Gastrocnemius medialis (tissue), 4 donors: ENCODE results near the gene UNC119.

Experiments used
- POLR2A ChIP-seq, 2 donors: fragments of 450-650 bp; IDR thresholded peaks; one replicate each; pipeline ENCODE4 v1.6.1; 2017; ENCODE audit warnings: antibody characterized with exemption in 2 of 2, mild to moderate bottlenecking in 2 of 2, moderate library complexity in 2 of 2
- TF ChIP-seq, protein P1 (sequence below), 5 experiments: fragments of 450-650 bp in 3 of 5; fragments of 200-600 bp in 2 of 5; sonication (generic) in 2 of 5; IDR thresholded peaks in 4 of 5; conservative IDR thresholded peaks in 1 of 5; 1 replicate in 4 of 5; 2 replicates in 1 of 5; pipeline ENCODE4 v1.5.1; 2016 to 2019; ENCODE audit warnings: antibody characterized with exemption in 5 of 5, mild to moderate bottlenecking in 3 of 5, moderate library complexity in 3 of 5

DNA sequence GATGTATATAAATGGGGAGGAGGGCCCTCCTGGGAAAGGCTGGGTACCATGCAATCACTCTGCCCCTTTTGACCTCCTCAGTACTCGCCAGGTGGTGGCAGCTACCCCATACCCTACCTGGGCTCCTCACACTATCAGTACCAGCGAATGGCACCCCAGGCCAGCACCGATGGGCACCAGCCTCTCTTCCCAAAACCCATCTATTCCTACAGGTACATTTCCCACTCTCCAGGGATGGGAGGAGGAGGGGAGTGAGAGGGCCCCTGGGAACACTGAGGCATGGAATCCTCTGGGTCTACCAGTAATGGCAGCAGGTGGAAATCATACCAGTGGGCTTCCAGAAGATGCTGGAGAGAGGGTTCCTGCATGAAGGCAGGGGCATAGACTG lies 23.4 kb downstream of the UNC119 start:
- TF ChIP-seq POLR2A (IDR thresholded peaks at IDR 0.05), result no peak
- TF ChIP-seq, protein P1, sequence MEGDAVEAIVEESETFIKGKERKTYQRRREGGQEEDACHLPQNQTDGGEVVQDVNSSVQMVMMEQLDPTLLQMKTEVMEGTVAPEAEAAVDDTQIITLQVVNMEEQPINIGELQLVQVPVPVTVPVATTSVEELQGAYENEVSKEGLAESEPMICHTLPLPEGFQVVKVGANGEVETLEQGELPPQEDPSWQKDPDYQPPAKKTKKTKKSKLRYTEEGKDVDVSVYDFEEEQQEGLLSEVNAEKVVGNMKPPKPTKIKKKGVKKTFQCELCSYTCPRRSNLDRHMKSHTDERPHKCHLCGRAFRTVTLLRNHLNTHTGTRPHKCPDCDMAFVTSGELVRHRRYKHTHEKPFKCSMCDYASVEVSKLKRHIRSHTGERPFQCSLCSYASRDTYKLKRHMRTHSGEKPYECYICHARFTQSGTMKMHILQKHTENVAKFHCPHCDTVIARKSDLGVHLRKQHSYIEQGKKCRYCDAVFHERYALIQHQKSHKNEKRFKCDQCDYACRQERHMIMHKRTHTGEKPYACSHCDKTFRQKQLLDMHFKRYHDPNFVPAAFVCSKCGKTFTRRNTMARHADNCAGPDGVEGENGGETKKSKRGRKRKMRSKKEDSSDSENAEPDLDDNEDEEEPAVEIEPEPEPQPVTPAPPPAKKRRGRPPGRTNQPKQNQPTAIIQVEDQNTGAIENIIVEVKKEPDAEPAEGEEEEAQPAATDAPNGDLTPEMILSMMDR (IDR thresholded peaks at IDR 0.05 in 4 of 5, conservative IDR thresholded peaks at IDR 0.05 in 1 of 5), result no peak
